IMR-90 (cell line): ENCODE measurements around the gene MGAT5.

Source experiments
- CEBPB ChIP-seq: IDR thresholded peaks from 2 replicates; pipeline ENCODE4 v1.6.1; 2012; ENCODE audit warnings: low read depth, low read length, improper control_type of control experiment
- CTCF ChIP-seq: conservative IDR thresholded peaks from 2 replicates; pipeline ENCODE4 v1.5.1; 2012; ENCODE audit warnings: mild to moderate bottlenecking, low read depth, low read length, improper control_type of control experiment
- MXI1 ChIP-seq: IDR thresholded peaks from 2 replicates; pipeline ENCODE4 v1.6.1; 2012; ENCODE audit warnings: low read depth, mild to moderate bottlenecking, low read length, moderate library complexity, borderline replicate concordance
- POLR2A ChIP-seq: IDR thresholded peaks from 2 replicates; pipeline ENCODE4 v1.6.1; 2012; ENCODE audit warnings: mild to moderate bottlenecking, low read depth, low read length
- RAD21 ChIP-seq: IDR thresholded peaks from 2 replicates; pipeline ENCODE4 v1.6.1; 2012; ENCODE audit warnings: low read length, improper control_type of control experiment
- RCOR1 ChIP-seq: IDR thresholded peaks from 2 replicates; pipeline ENCODE4 v1.6.1; 2012; ENCODE audit warnings: mild to moderate bottlenecking, low read length, improper control_type of control experiment; ENCODE audit not compliant: insufficient replicate concordance
- RFX5 ChIP-seq: IDR thresholded peaks from 2 replicates; pipeline ENCODE4 v1.8.0; 2012; ENCODE audit warnings: low read depth, mild to moderate bottlenecking, low read length, moderate library complexity
- SMC3 ChIP-seq: fragments of 150-350 bp; IDR thresholded peaks from 2 replicates; pipeline ENCODE4 v1.6.1; 2016; ENCODE audit warnings: low read depth, mild to moderate bottlenecking, antibody characterized with exemption, low read length, moderate library complexity
- TF ChIP-seq, protein P1 (sequence below): fragments of 150-350 bp; IDR thresholded peaks from 2 replicates; pipeline ENCODE4 v1.6.1; 2017; ENCODE audit warnings: mild to moderate bottlenecking, antibody characterized with exemption, low read length, low read depth
- TF ChIP-seq, protein P2 (sequence below): fragments of 150-350 bp; IDR thresholded peaks from 2 replicates; pipeline ENCODE4 v1.6.1; 2016; ENCODE audit warnings: low read depth, mild to moderate bottlenecking, low read length, moderate library complexity, borderline replicate concordance

GRCh38 chr2:134451347-134451630 lies 197.4 kb downstream of the MGAT5 start:
- TF ChIP-seq CTCF, result no peak
- TF ChIP-seq MXI1, result no peak
- no peak for TF ChIP-seq POLR2A
- no peak for TF ChIP-seq RFX5
- TF ChIP-seq, protein P1, sequence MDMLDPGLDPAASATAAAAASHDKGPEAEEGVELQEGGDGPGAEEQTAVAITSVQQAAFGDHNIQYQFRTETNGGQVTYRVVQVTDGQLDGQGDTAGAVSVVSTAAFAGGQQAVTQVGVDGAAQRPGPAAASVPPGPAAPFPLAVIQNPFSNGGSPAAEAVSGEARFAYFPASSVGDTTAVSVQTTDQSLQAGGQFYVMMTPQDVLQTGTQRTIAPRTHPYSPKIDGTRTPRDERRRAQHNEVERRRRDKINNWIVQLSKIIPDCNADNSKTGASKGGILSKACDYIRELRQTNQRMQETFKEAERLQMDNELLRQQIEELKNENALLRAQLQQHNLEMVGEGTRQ, result no peak
- TF ChIP-seq SMC3, result no peak
- no peak for TF ChIP-seq CEBPB
- no peak for TF ChIP-seq RCOR1
- TF ChIP-seq, protein P2, sequence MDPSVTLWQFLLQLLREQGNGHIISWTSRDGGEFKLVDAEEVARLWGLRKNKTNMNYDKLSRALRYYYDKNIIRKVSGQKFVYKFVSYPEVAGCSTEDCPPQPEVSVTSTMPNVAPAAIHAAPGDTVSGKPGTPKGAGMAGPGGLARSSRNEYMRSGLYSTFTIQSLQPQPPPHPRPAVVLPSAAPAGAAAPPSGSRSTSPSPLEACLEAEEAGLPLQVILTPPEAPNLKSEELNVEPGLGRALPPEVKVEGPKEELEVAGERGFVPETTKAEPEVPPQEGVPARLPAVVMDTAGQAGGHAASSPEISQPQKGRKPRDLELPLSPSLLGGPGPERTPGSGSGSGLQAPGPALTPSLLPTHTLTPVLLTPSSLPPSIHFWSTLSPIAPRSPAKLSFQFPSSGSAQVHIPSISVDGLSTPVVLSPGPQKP, result no peak
- TF ChIP-seq RAD21, result no peak
